Smooth muscle cell (in vitro differentiated cells): ENCODE data around the gene TLL1. TPM values are rescaled to one million over a fixed set of nuclear protein-coding genes. Genes with fewer than 3 reads are reported as not detected.

Experiments
- DNase-seq: peaks from one replicate; lab custom pipeline; 2025; ENCODE audit not compliant: unreplicated experiment; lab: John Stamatoyannopoulos, UW
- H2AFZ ChIP-seq: fragments of 200-600 bp; sonication (generic); 2 replicates; pipeline ENCODE4 v1.6.0; 2016; ENCODE audit warnings: antibody characterized with exemption, low read depth, mild to moderate bottlenecking
- H3F3A ChIP-seq: fragments of 200-600 bp; sonication (generic); 2 replicates; pipeline ENCODE4 v1.6.0; 2017; ENCODE audit warnings: antibody characterized with exemption, low read depth
- H3K27ac ChIP-seq: fragments of 200-600 bp; sonication (generic); 2 replicates; pipeline ENCODE4 v1.5.1; 2016; ENCODE audit warnings: low read depth, mild to moderate bottlenecking
- H3K27me3 ChIP-seq: fragments of 200-600 bp; sonication (generic); 2 replicates; pipeline ENCODE4 v1.6.1; 2016; ENCODE audit warnings: low read depth, mild to moderate bottlenecking
- H3K36me3 ChIP-seq: fragments of 200-600 bp; sonication (generic); 2 replicates; pipeline ENCODE4 v1.5.1; 2016; ENCODE audit warnings: low read depth
- H3K4me1 ChIP-seq: fragments of 200-600 bp; sonication (generic); 2 replicates; pipeline ENCODE4 v1.5.1; 2016; ENCODE audit warnings: low read depth
- H3K4me2 ChIP-seq: fragments of 200-600 bp; sonication (generic); 2 replicates; pipeline ENCODE4 v1.6.0; 2016; ENCODE audit warnings: mild to moderate bottlenecking
- H3K4me3 ChIP-seq: fragments of 200-600 bp; sonication (generic); 2 replicates; pipeline ENCODE4 v1.5.1; 2016; ENCODE audit warnings: mild to moderate bottlenecking
- H3K79me2 ChIP-seq: fragments of 200-600 bp; sonication (generic); 2 replicates; pipeline ENCODE4 v1.6.0; 2016; ENCODE audit warnings: low read depth, mild to moderate bottlenecking
- H3K9ac ChIP-seq: fragments of 200-600 bp; sonication (generic); 2 replicates; pipeline ENCODE4 v1.6.0; 2016; ENCODE audit warnings: low read depth
- H3K9me3 ChIP-seq: fragments of 200-600 bp; sonication (generic); replicated peaks from 2 replicates; pipeline ENCODE4 v1.5.1; 2016; ENCODE audit warnings: low read depth
- H4K20me1 ChIP-seq: fragments of 200-600 bp; sonication (generic); 2 replicates; pipeline ENCODE4 v1.6.0; 2016; ENCODE audit warnings: low read depth
- CTCF ChIP-seq: fragments of 200-600 bp; sonication (generic); IDR thresholded peaks from 2 replicates; pipeline ENCODE4 v1.5.1; 2017; ENCODE audit warnings: borderline replicate concordance, mild to moderate bottlenecking, antibody characterized with exemption; ENCODE audit not compliant: insufficient read depth, poor library complexity, severe bottlenecking
- WGBS: methylation state at CpG from one replicate; pipeline ENCODE4 v1.1.7; 2016; ENCODE audit warnings: low lambda C conversion rate; 5-methylcytosine and 5-hydroxymethylcytosine counted together
- polyA plus RNA-seq: library from polyadenylated mRNA; unstranded; fragments of >200 nt; fragmentation: Nextera tagmentation; extraction: Ambion mirVana; gene quantifications from 2 replicates; pipeline ENCODE4 v1.2.1, GENCODE V29; 2016
- total RNA-seq: library from RNA; depleted of rRNA; stranded (reverse); fragments of >200 nt; gene quantifications from 2 replicates; pipeline ENCODE4 v1.2.3, GENCODE V29; 2014

TLL1 gene
- total and polyA plus RNA-seq, 2 experiments from 2014 or later = 0.16 to 13.6 TPM

- H3F3A ChIP-seq = no peaks in the 10 kb centered on the region
- H2AFZ ChIP-seq = no peak overlapping the region
- no peak overlapping the region for H3K4me3 ChIP-seq
- TF ChIP-seq CTCF = no peak
- H3K27me3 ChIP-seq = no peaks in the 10 kb centered on the region
- H3K4me1 ChIP-seq = no peaks in the 10 kb centered on the region
- no peak overlapping the region for H3K27ac ChIP-seq
- no peak overlapping the region for H3K9ac ChIP-seq
- no peaks in the 10 kb centered on the region for H3K79me2 ChIP-seq
- H3K4me2 ChIP-seq = no peak overlapping the region
- no peak for DNase-seq
- 91% methylated on average over 5 of the region's 5 CpGs for WGBS
- no peaks in the 10 kb centered on the region for H3K36me3 ChIP-seq
- H3K9me3 ChIP-seq = no peaks in the 10 kb centered on the region
- H4K20me1 ChIP-seq = no peaks in the 10 kb centered on the region
Observed at GRCh38 chr4:165931741-165932140, 58.7 kb downstream of the TLL1 start.

GRCh38 chr4:165944900-165945299, 71.9 kb downstream of the TLL1 start:
- no peak for DNase-seq
- Histone ChIP-seq H3K4me3 (no peak overlapping the region), H2AFZ (no peak overlapping the region), H3K9me3 (no peaks in the 10 kb centered on the region), H3K27ac (no peak overlapping the region), H4K20me1 (no peaks in the 10 kb centered on the region), H3K9ac (no peak overlapping the region), H3F3A (no peaks in the 10 kb centered on the region), H3K4me1 (no peaks in the 10 kb centered on the region), H3K27me3 (no peaks in the 10 kb centered on the region), H3K36me3 (no peaks in the 10 kb centered on the region), H3K4me2 (no peak overlapping the region), H3K79me2 (no peaks in the 10 kb centered on the region)
- TF ChIP-seq CTCF = no peak
- WGBS = 76% methylated on average over 4 of the region's 4 CpGs

- no peak for TF ChIP-seq CTCF
- Histone ChIP-seq H3K27me3 (no peaks in the 10 kb centered on the region), H2AFZ (no peak overlapping the region), H4K20me1 (no peaks in the 10 kb centered on the region), H3K4me3 (no peak overlapping the region), H3K4me1 (no peaks in the 10 kb centered on the region), H3F3A (no peaks in the 10 kb centered on the region), H3K36me3 (no peaks in the 10 kb centered on the region), H3K9me3 (no peaks in the 10 kb centered on the region), H3K9ac (no peak overlapping the region), H3K79me2 (no peaks in the 10 kb centered on the region), H3K4me2 (no peak overlapping the region), H3K27ac (peak overlapping the region; percentile 31)
- 57% methylated on average over 3 of the region's 3 CpGs for WGBS
- no peak for DNase-seq
Observed at GRCh38 chr4:165945991-165946390, 73.0 kb downstream of the TLL1 start.

GRCh38 chr4:165947019-165947418, 74.0 kb downstream of the TLL1 start:
- Histone ChIP-seq H3K27ac (no peak overlapping the region), H4K20me1 (no peaks in the 10 kb centered on the region), H3K4me3 (no peak overlapping the region), H3F3A (no peaks in the 10 kb centered on the region), H2AFZ (no peak overlapping the region), H3K79me2 (no peaks in the 10 kb centered on the region), H3K36me3 (no peaks in the 10 kb centered on the region), H3K27me3 (no peaks in the 10 kb centered on the region), H3K4me2 (no peak overlapping the region), H3K9ac (no peak overlapping the region), H3K4me1 (no peaks in the 10 kb centered on the region), H3K9me3 (no peaks in the 10 kb centered on the region)
- 95% methylated on average over 3 of the region's 3 CpGs for WGBS
- TF ChIP-seq CTCF = no peak
- no peak for DNase-seq
